HCT116 (cell line): ENCODE data around the gene GALNT14. TPM values are rescaled to one million over a fixed set of nuclear protein-coding genes. Genes with fewer than 3 reads are reported as not detected.

Experiments used
- ATAC-seq: fragments of 200-7000 bp; cut with Tn5 transposase; 2 replicates; pipeline ENCODE4 v1.9.1; 2020; ENCODE audit warnings: mild to moderate bottlenecking, moderate library complexity
- BruUV-seq: library from RNA; stranded (reverse); fragments of 400-500 nt; replicated peaks from 2 replicates; lab custom pipeline; 2021; lab: Mats Ljungman, UMichigan
- CTCF ChIA-PET: fragments of 300-600 bp; sonication (Branson Sonifier 250); formaldehyde crosslinking; loops from one replicate; lab custom pipeline; 2021; ENCODE audit warnings: antibody characterized with exemption; lab: Charles Lee
- POLR2A ChIA-PET: fragments of 300-600, 350-600 bp; sonication (Branson Sonifier 250); formaldehyde crosslinking; loops from one replicate; lab custom pipeline; 2021; ENCODE audit warnings: antibody characterized with exemption; lab: Charles Lee
- RAD21 ChIA-PET, 2 experiments: fragments of 300-600 bp; sonication (Branson Sonifier 250); formaldehyde crosslinking; loops; one replicate each; lab custom pipeline; 2023; ENCODE audit warnings: low total read pairs in 2 of 2; ENCODE audit not compliant: uncharacterized antibody in 2 of 2, unreplicated experiment in 2 of 2, low non-redundant PET in 1 of 2; lab: Charles Lee
- DNase-seq: peaks from one replicate; pipeline ENCODE4 v3.0.0-alpha.2; 2010; ENCODE audit warnings: low read depth, low spot score
- H2AFZ ChIP-seq: fragments of 200-600 bp; shearing (Covaris generic), sonication (generic); 2 replicates; pipeline ENCODE4 v1.6.1; 2017; ENCODE audit warnings: low read depth, mixed run types, mixed read lengths, antibody characterized with exemption, low read length; ENCODE audit not compliant: poor library complexity, severe bottlenecking
- H3K27ac ChIP-seq: 2 replicates; pipeline ENCODE4 v1.5.1; 2012; ENCODE audit warnings: low read depth, low read length
- H3K27me3 ChIP-seq: fragments of 200-600 bp; sonication (generic); 2 replicates; pipeline ENCODE4 v1.6.1; 2016; ENCODE audit warnings: mixed run types, low read length, mixed read lengths; ENCODE audit not compliant: insufficient read depth
- H3K36me3 ChIP-seq, 2 experiments: fragments of 200-500 bp in 1 of 2; fragments of 200-600 bp in 1 of 2; sonication (Bioruptor generic) in 1 of 2; sonication (generic) in 1 of 2; 2 replicates each; pipeline versions ENCODE4 v1.5.1 to v1.6.1; 2014 to 2016; ENCODE audit warnings: low read length in 2 of 2, inconsistent platforms in 1 of 2, mixed read lengths in 1 of 2, mixed run types in 1 of 2; ENCODE audit not compliant: insufficient read depth in 2 of 2, control insufficient read depth in 1 of 2
- H3K4me1 ChIP-seq, 2 experiments: fragments of 200-600 bp in 1 of 2; sonication (generic) in 1 of 2; 2 replicates each; pipeline versions ENCODE4 v1.5.1 to v1.6.1; 2012 to 2017; ENCODE audit warnings: low read length in 2 of 2, inconsistent platforms in 1 of 2, mild to moderate bottlenecking in 1 of 2, mixed read lengths in 1 of 2, mixed run types in 1 of 2, moderate library complexity in 1 of 2; ENCODE audit not compliant: insufficient read depth in 2 of 2, control insufficient read depth in 1 of 2
- H3K4me2 ChIP-seq: fragments of 200-600 bp; sonication (generic); 2 replicates; pipeline ENCODE4 v1.6.1; 2017; ENCODE audit warnings: mixed run types, low read length, mixed read lengths
- H3K4me3 ChIP-seq, 2 experiments: fragments of 200-600 bp in 1 of 2; sonication (generic) in 1 of 2; replicated peaks in 1 of 2; 2 replicates each; pipeline ENCODE4 v1.5.1; 2011 to 2016; ENCODE audit warnings: low read length in 2 of 2, control low read depth in 1 of 2, low read depth in 1 of 2, mild to moderate bottlenecking in 1 of 2, mixed read lengths in 1 of 2, mixed run types in 1 of 2
- H3K79me2 ChIP-seq: fragments of 200-600 bp; sonication (generic); 2 replicates; pipeline ENCODE4 v1.6.1; 2017; ENCODE audit warnings: mild to moderate bottlenecking, mixed run types, low read length, moderate library complexity, mixed read lengths; ENCODE audit not compliant: insufficient read depth
- H3K9ac ChIP-seq: fragments of 200-600 bp; sonication (generic); 2 replicates; pipeline ENCODE4 v1.6.1; 2016; ENCODE audit warnings: low read length, mixed read lengths
- H3K9me2 ChIP-seq: fragments of 200-600 bp; sonication (generic), shearing (Covaris generic); 2 replicates; pipeline ENCODE4 v1.6.1; 2017; ENCODE audit warnings: mixed run types, mild to moderate bottlenecking, moderate library complexity; ENCODE audit not compliant: insufficient read depth
- H3K9me3 ChIP-seq, 2 experiments: fragments of 200-500 bp in 1 of 2; fragments of 200-600 bp in 1 of 2; sonication (Bioruptor generic) in 1 of 2; sonication (generic) in 1 of 2; 2 replicates each; pipeline ENCODE4 v1.6.1; 2014 to 2017; ENCODE audit warnings: low read length in 2 of 2, mixed read lengths in 2 of 2, inconsistent platforms in 1 of 2, low read depth in 1 of 2, mild to moderate bottlenecking in 1 of 2, mixed run types in 1 of 2, moderate library complexity in 1 of 2; ENCODE audit not compliant: control insufficient read depth in 1 of 2, insufficient read depth in 1 of 2
- H4K20me1 ChIP-seq: fragments of 200-600 bp; sonication (generic), shearing (Covaris generic); 2 replicates; pipeline ENCODE4 v1.6.1; 2017; ENCODE audit warnings: mixed run types, mild to moderate bottlenecking, moderate library complexity; ENCODE audit not compliant: insufficient read depth
- ATF3 ChIP-seq: IDR thresholded peaks from 2 replicates; pipeline ENCODE4 v1.6.1; 2012
- CEBPB ChIP-seq: IDR thresholded peaks from 2 replicates; pipeline ENCODE4 v1.6.1; 2012; ENCODE audit warnings: low read depth
- EGR1 ChIP-seq: IDR thresholded peaks from 2 replicates; pipeline ENCODE4 v1.6.1; 2012; ENCODE audit warnings: low read depth
- ELF1 ChIP-seq: IDR thresholded peaks from 2 replicates; pipeline ENCODE4 v1.6.1; 2012; ENCODE audit warnings: low read depth, borderline replicate concordance
- EZH2 ChIP-seq: fragments of 200-600 bp; sonication (generic); IDR thresholded peaks from 2 replicates; pipeline ENCODE4 v1.6.1; 2017; ENCODE audit warnings: antibody characterized with exemption, mixed run types
- EZH2phosphoT487 ChIP-seq: fragments of 200-600 bp; IDR thresholded peaks from 2 replicates; pipeline ENCODE4 v1.6.1; 2018; ENCODE audit warnings: antibody characterized with exemption, borderline replicate concordance
- FOSL1 ChIP-seq: IDR thresholded peaks from 2 replicates; pipeline ENCODE4 v1.6.1; 2012; ENCODE audit warnings: low read depth
- JUND ChIP-seq: IDR thresholded peaks from 2 replicates; pipeline ENCODE4 v1.6.1; 2012
- POLR2AphosphoS5 ChIP-seq: IDR thresholded peaks from 2 replicates; pipeline ENCODE4 v1.6.1; 2011; ENCODE audit warnings: mild to moderate bottlenecking, low read depth, low read length, moderate library complexity
- REST ChIP-seq: IDR thresholded peaks from 2 replicates; pipeline ENCODE4 v1.6.1; 2012; ENCODE audit warnings: low read depth
- SIN3A ChIP-seq: IDR thresholded peaks from 2 replicates; pipeline ENCODE4 v1.6.1; 2012; ENCODE audit warnings: low read depth
- SP1 ChIP-seq: IDR thresholded peaks from 2 replicates; pipeline ENCODE4 v1.6.1; 2012; ENCODE audit warnings: low read depth
- SRF ChIP-seq: IDR thresholded peaks from 2 replicates; pipeline ENCODE4 v1.6.1; 2012; ENCODE audit warnings: low read depth
- TCF7L2 ChIP-seq: IDR thresholded peaks from 2 replicates; pipeline ENCODE4 v1.7.0; 2011; ENCODE audit warnings: borderline replicate concordance, inconsistent platforms; ENCODE audit not compliant: insufficient read depth, insufficient read length; ENCODE audit errors: extremely low read depth
- YY1 ChIP-seq: IDR thresholded peaks from 2 replicates; pipeline ENCODE4 v1.6.1; 2011; ENCODE audit warnings: low read length, low read depth, moderate library complexity, mild to moderate bottlenecking; ENCODE audit not compliant: insufficient replicate concordance; ENCODE audit errors: extremely low read depth
- intact Hi-C: fragments of 100-400 bp; cut with micrococcal nuclease; formaldehyde crosslinking; loops from 2 replicates; pipeline ENCODE4 v1.10.0; 2022
- total RNA-seq: library from RNA; stranded (reverse); gene quantifications from one replicate; pipeline ENCODE4 v1.2.1, GENCODE V29; 2021; ENCODE audit not compliant: unreplicated experiment
- TF ChIP-seq, protein P1 (sequence below): IDR thresholded peaks from 2 replicates; pipeline ENCODE4 v1.6.1; 2012
- TF ChIP-seq, protein P2 (sequence below), 3 experiments: fragments of 200-600 bp in 1 of 3; sonication (generic) in 1 of 3; IDR thresholded peaks in 2 of 3; conservative IDR thresholded peaks in 1 of 3; 2 replicates each; pipeline ENCODE4 v1.5.1; 2012 to 2017; ENCODE audit warnings: low read depth in 2 of 3, low read length in 2 of 3, antibody characterized with exemption in 1 of 3, borderline replicate concordance in 1 of 3, control low read depth in 1 of 3, mild to moderate bottlenecking in 1 of 3, mixed read lengths in 1 of 3, mixed run types in 1 of 3, moderate library complexity in 1 of 3; ENCODE audit not compliant: insufficient read depth in 1 of 3

GALNT14 gene
- total RNA-seq, 1 experiment from 2014 or later, result 11.2 TPM

DNA sequence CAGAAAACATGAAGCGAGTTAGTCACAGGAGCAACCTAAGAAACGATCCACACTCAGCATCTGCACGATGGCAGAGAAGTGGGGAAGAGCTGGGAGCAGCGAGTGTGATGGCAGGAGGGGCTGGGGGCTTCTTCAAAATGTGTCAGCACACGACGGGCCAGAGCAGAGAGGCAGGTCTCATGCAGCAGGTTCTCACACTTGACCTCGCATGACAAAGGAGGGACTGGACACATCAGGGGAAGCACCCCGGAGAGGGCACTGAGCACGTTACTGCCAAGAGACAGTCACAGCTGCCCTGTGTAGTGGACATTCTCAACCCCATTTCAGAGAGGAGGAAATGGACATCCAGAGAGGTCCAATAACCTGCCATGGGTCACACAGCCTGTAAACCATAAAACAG is 226.9 kb downstream of the GALNT14 start:
- no peak overlapping the region for H3K27ac ChIP-seq
- RAD21 ChIA-PET, result no interaction called here
- no peak overlapping the region for H3K4me3 ChIP-seq
- intact Hi-C loops, result no loop called here
- H3K4me2 ChIP-seq, result no peak overlapping the region
- no peak overlapping the region for H2AFZ ChIP-seq
- no peaks in the 10 kb centered on the region for H3K9me2 ChIP-seq
- DNase-seq, result no peak
- no peaks in the 10 kb centered on the region for H3K79me2 ChIP-seq
- BruUV-seq, result no TSS peak
- TF ChIP-seq ATF3, result no peak
- TF ChIP-seq REST, result no peak
- no peak for TF ChIP-seq SP1
- TF ChIP-seq SRF, result no peak
- no peak for TF ChIP-seq TCF7L2
- no peak for TF ChIP-seq EGR1
- no peak for TF ChIP-seq SIN3A
- no peak for TF ChIP-seq JUND
- no peak for TF ChIP-seq POLR2AphosphoS5
- TF ChIP-seq EZH2, result no peak
- no peak for TF ChIP-seq FOSL1
- TF ChIP-seq YY1, result no peak
- TF ChIP-seq, protein P1, sequence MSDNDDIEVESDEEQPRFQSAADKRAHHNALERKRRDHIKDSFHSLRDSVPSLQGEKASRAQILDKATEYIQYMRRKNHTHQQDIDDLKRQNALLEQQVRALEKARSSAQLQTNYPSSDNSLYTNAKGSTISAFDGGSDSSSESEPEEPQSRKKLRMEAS, result no peak
- TF ChIP-seq, protein P2, sequence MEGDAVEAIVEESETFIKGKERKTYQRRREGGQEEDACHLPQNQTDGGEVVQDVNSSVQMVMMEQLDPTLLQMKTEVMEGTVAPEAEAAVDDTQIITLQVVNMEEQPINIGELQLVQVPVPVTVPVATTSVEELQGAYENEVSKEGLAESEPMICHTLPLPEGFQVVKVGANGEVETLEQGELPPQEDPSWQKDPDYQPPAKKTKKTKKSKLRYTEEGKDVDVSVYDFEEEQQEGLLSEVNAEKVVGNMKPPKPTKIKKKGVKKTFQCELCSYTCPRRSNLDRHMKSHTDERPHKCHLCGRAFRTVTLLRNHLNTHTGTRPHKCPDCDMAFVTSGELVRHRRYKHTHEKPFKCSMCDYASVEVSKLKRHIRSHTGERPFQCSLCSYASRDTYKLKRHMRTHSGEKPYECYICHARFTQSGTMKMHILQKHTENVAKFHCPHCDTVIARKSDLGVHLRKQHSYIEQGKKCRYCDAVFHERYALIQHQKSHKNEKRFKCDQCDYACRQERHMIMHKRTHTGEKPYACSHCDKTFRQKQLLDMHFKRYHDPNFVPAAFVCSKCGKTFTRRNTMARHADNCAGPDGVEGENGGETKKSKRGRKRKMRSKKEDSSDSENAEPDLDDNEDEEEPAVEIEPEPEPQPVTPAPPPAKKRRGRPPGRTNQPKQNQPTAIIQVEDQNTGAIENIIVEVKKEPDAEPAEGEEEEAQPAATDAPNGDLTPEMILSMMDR (IDR thresholded peaks at IDR 0.05 in 2 of 3, conservative IDR thresholded peaks at IDR 0.05 in 1 of 3; ENCODE audit: borderline replicate concordance in 1 of 3, insufficient read depth in 1 of 3, low read depth in 2 of 3, low read length in 2 of 3), result no peak
- TF ChIP-seq EZH2phosphoT487, result no peak
- TF ChIP-seq ELF1, result no peak
- TF ChIP-seq CEBPB, result no peak
- no peak overlapping the region for H3K9ac ChIP-seq
- peaks cover 0 to 4% of the 10 kb centered on the region in 2 experiments; a peak in 1 of 4 replicates for H3K4me1 ChIP-seq
- ATAC-seq, result no peak
- no peaks in the 10 kb centered on the region for H3K36me3 ChIP-seq
- no peaks in the 10 kb centered on the region for H4K20me1 ChIP-seq
- POLR2A ChIA-PET, result no interaction called here
- H3K9me3 ChIP-seq, result no peaks in the 10 kb centered on the region
- no peaks in the 10 kb centered on the region for H3K27me3 ChIP-seq
- CTCF ChIA-PET, result no interaction called here
